HG03439 (cell line): Measurements from ENCODE around the gene LEPR.

Source experiments
- ATAC-seq: cut with Tn5 transposase; IDR thresholded peaks from one replicate; pipeline ENCODE4 v1.9.1; 2021; ENCODE audit warnings: mild to moderate bottlenecking, moderate library complexity; ENCODE audit not compliant: unreplicated experiment

LEPR gene

DNA sequence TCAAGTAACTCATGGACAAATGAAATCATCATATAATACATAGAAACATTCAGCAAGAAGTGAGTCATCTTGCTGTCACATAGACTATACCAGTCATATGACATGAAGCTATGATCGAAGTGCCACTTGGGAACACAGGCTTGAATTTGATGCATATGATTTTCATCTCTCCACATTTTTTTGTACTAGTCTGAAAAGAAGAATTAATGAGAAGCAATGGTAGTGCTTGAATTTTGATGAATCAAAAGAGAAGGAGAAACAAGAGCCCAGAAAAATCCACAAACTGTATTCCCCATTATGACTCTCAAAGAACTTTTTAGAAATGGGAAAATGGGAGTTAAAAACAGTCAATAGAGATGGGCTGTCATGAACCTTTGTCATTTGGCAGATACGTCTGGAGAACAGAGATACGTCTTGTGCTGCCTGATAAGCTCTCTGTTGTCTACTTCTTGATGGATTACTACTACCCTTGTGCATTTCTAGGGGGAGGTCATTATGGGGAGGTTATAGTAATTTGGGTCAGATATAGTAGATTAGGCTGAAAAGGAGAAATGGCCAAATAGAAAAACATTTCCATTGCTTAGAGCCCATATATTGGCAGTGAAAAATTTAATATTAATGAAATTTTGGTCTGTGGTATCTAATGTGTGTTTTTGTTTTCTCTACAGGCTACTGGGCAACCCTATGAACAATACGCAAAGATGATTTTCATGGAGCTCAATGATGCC is 8.0 kb upstream of the LEPR start:
- no peak for ATAC-seq

DNA sequence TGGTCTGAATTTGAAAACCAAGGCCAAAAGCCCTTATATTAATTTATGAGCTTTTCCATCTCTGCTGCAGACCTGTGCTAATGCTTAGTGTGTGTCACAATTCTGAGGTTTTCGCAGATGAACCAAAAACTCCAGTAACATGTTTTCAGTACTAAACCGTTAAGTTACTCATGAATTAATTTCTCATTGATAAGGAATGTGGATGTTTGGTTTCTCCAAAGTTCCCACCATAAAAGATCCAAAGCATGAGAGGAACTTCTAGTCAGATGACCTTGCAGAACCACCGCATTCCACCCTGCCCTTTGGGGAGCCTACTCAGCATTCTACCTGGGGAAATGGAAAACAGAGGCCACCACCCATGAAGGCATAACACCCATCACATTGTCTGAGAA is 7.5 kb upstream of the LEPR start:
- ATAC-seq, result no peak

DNA sequence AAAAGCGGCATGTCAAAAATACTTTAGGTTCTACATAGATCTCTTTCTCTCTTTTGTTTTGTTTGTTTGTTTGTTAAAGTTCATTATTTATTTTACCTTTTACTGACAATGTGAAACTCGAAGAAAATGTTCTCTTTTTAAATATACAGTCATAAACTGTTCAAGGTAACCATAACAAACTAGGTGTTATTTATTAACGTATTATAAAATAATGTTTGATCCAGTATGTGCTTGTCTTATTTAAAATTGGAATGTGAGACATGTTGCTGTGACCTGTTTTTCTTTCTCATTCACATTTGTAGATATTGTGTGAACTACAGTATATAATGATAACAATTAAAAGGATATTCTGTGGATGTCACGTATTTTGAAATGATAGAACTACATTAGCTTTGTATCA is 5.9 kb upstream of the LEPR start:
- no peak for ATAC-seq

DNA sequence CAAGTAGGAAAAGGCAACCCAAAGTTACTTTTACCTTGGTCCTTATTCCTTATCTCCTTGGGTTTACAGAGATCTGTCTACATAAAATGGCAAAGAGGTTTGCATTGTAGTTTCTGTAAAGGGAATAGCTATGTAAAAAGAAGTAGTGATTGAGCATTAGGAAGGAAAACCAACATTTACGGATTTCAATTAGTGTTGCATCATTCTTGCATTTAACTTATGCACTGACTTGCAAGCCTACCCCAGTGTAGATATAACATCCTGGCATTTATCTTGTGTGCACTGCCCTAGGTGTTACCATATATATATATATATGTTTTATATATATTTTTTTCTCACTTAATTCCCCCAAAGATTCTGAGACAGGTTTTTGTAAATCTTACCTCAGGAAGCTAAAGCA is 3.7 kb upstream of the LEPR start:
- no peak for ATAC-seq

DNA sequence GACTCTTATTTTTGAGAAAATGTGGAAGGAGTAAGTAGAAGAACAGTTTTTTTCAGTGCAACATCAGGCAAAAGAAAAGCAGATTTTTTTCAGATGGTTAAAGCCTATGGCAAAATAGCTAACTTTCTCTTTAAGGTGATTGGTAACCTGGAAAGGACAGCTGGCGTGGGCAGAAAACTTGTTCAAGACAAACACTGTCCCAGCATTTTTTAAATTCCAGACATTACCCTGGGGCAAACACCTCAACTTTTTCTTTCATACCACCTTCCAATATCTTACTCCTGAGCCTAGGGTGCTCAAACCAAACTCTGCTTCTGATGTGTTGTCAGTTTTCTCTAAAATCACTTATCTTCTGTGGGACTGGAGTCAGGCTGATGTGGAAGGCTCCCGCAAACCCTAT is 2.7 kb upstream of the LEPR start:
- ATAC-seq, result no peak

DNA sequence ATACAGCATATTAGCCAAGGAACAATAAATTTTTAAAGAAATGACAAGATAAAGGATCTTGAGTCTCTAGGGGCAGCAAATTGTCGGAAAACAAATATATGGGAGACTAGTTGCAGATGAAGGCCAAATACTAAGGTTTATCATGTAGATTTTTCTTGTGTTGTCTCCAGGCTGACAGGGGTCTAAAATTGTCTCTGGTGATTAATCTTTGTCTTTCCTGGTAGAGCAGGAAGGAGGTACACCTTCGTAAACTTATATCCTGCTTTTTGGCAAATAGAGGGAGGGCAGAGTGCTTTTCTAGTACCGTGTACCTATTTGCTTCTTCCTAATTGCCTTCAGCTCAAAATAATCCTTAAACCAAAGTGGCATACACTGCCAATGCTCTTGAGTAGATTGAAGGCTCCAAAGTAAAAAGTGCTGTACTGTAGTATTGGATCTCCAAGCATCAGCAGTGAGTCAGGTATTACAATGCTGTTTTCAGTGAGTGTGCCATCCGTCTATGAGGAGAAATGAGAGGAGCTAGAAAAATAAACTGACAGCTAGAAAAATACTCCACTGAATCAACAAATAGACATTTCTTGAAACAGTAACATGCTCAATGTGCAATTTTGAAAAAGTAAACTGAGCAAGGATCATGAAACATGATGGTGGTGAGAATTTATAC is 1.8 kb upstream of the LEPR start:
- ATAC-seq, result no peak

DNA sequence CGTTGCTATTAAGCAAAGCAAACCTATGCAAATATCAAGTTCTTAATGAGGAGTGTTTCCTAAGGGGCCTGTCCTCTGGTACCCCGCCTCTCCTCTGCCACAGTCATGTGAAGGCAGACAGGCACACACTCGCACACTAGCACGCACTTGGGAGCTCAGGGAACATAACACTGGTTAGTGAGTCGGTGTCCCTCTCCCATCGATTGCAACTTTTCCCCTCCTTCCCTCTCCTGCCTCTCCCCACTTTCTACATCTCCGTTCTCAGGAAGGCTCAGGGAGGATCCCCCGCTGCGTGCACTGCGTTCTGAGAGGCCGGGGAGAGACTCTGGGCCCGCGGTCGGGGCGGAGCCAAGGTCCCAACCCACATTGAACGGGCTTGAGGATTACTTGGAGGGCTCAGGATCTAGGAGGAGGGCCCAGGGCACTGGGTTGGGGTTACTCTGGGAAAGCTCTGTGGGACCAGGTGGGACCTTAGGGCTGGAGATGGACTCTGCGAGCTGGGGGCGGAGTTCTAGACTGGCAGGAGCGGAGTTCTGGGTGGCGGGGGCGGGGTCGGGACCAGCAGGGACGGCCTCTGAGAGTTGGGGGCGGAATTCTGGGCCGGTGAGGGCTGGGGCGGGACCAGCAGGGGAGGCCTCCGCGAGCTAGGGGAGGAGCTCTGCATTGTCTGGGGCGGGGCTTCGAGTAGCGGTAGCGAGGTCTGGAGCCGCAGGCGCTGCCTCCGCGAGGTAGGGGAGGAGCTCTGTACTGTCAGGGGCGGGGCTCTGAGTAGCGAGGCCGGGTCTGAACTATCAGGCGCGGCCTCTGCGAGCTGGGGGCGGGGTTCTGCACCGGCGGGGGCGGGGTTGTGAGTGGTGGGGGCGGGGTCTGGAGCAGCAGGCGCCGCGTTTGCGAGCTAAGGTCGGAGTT is 533 bp upstream of the LEPR start:
- ATAC-seq, result peak; percentile 91

DNA sequence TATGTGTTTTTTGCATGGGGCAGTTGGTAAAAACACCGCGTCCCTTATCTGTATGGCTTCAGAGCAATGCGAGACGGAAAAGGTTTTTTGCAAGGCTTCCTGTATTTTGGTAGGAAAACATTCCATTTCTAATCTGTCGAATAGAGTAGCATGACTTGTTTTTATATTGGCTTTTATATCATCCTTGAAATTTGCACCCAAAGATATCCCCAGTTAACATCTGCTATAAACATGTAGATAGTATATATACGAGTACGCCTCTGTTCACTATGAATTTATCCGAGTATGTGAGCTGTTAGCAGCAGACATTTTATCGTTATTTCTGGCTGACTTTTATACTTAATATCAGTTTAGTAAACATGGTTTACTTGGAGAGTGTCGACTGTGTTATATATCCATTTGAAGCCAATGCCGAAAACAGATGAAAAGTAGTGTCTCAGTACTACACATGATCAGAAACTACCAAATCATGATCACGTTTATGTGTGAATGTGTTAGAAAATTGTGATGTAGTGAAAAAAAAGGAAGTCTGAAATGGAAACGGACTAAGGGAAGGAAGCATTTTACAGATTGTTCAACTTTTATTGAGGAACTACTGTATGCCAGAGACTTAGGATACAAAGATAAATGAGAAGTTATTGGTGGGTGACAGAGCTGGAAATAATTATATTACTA is 1.0 kb downstream of the LEPR start:
- no peak for ATAC-seq

DNA sequence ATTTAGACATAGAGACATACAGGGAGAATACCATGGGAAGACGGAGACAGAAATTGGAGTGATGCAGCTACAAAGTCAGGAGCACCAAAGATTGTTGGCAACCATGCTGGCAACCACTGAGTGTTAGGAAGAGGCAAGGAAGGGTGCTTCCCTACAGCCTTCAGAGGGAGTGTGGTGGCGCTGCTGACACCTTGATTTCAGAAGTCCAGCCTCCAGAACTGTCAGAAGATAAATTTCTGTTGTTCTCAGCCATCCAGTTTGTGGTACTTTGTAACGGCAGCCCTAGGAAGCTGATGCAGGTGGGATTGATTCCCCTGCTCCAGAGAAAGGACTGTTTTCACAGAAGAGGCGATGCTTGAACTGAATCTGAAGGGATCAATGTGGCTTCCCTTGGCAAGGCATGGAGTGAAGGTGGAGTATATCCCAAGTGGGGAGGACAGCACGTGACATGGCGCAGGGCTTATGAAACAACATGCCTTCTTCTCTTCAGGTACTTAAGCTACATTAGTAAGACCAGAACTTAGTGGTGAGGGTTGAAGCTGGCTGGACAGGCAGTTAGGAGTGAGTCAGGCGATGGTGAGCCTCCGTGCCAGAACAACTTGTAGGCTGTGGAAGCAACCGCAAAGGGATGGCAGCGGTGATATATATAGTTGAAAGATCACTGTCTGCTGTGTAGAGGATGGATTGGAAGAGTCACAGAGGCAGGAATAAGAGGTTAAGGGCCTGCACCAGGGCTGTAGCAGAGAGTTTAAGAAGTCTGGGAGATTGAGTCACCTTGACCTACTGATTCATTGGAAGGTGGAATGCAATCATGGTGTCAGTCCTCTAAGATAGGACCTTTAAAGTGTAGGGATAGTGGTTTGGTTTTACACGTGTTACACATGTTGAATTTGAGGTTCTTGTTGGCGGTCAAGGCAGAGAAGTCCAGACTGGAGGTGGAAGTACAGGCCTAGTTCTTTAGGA is 2.1 kb downstream of the LEPR start:
- no peak for ATAC-seq

DNA sequence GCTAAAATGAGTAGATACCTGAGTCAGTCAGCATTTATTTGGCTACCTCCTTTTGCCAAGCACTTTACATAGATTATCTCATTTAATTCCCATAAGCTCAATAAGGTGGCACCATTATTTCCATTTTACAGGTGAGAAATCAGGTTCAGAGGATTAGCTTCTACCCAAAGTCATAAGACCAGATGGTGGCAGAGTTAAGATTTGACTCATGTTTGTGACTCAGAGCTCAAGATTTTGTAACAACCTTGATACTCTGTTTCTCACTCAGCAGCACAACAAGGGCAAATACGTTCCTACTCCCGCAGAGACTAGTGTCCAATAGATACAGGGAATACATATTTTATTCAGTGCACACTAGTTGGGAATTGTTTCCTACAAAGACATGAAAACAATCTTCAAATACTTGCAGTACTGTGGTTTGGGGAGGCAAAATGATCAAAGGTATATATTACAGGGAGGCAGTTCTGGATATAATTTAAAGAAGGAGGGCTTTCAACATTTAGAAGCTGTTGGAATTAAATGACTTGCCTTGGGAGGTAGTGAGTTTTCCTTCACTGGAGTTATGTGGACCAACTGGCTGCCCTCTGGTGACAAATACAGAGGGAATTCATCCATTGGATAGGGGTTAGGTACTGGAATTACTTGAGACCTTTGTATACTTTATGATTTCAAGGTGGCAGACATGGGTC is 3.6 kb downstream of the LEPR start:
- ATAC-seq, result no peak

DNA sequence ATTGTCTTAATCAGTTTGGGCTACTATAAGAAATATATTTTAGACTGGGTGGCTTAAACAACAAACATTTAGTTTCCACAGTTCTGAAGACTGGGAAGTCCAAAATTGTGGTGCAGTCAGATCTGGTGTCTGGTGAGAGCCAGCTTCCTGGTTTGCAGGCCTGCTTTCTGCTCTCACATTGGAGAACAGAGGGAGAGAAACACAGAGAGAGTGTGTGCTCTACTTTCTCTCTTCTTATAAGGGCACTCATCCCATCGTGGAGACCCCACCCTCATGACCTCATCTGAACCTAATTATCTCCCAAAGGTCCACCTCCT is 4.1 kb downstream of the LEPR start:
- no peak for ATAC-seq

DNA sequence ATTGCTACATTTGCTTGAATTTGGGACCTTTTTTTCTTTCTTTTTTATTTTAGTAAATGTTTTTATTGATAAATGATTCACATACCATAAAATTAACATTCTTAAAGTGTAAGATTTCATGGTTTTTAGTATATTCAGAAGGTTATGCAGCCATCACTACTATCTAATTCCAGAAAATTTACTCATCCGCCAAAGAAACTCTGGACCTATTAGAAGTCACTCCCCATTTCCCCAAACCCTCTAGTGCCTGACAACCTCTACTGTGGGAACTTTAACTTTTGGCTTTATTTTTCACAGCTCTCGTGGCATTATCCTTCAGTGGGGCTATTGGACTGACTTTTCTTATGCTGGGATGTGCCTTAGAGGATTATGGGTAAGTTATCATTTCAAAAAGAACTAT is 4.5 kb downstream of the LEPR start:
- ATAC-seq, result no peak

DNA sequence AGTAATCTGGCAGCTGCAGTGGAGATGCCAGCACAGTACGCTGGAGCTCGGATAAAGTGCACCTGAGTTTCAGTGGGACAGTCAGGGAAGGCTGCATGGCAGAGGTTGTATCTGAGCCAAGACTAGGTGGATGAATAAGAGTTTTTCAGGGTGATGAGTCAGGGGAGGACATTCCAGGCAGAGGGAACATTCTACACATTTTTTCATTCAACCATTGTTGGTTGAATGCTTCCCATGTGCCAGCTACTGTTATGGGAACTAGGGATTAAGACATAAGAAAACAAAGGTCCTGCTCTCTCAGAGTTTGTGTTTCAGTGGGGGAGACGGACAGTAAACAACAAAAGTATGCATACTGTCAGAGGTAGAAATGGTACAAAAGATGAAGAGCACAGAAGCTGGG is 5.2 kb downstream of the LEPR start:
- no peak for ATAC-seq

DNA sequence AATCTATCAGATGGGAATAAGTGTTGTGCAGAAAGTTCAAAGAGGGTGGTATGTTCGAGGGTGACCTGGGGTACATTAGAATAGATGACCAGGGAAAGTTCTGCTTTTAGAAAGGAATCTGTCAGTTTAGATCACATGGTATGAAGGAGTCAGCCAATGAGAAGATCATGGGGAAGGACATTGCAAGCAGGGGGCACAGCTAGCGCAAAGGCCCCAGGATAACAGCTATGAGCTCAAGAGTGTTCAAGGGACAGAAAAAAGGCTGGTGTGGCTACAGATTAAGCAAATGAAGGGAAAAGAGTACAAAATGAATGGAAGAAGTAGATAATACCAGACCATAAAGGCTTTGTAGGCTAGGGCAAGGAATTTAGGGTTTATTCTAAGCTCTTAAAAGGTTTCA is 8.6 kb downstream of the LEPR start:
- no peak for ATAC-seq

DNA sequence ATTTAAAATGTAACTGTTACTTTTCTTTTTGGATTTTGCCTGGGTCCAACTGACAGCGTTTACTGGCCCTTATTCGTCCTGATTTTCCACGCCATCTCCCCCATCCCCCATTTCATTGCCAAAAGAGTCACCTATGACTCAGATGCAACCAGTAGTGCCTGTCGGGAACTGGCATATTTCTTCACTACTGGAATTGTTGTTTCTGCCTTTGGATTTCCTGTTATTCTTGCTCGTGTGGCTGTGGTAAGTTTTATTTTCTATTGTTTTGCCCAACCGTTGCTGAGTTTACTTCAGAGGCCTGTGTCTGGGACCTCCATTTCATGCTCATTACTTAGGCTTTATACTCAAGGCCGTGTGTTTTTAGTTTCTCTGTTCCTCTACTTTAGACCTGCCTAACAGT is 9.3 kb downstream of the LEPR start:
- no peak for ATAC-seq

DNA sequence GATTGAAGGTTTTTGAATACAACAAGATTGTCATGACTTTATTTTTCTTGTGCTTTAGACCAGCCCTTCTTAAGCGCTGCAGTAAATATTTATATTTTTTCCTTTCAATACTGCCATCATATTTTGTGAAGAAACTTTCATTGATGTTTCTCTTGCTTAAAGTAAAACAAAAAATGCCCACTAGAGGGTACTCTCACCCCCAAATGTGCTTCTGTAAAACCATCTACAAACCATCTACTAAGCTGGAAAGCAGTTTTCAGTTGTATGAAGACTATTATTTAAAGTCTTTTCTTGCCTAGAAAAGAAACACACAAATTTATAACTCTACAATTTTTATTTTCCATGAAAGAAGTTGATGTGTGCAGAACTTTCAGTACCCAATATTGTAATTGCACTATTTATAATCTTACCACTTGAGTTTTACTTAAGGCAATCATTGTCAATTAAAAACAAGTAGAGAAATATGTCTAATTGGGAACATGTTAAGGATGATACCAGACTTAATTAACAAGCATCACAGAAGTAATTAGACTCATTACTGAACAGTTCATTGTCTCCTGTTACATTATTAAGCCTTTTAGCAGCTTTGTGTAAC is 10.7 kb downstream of the LEPR start:
- ATAC-seq, result no peak

DNA sequence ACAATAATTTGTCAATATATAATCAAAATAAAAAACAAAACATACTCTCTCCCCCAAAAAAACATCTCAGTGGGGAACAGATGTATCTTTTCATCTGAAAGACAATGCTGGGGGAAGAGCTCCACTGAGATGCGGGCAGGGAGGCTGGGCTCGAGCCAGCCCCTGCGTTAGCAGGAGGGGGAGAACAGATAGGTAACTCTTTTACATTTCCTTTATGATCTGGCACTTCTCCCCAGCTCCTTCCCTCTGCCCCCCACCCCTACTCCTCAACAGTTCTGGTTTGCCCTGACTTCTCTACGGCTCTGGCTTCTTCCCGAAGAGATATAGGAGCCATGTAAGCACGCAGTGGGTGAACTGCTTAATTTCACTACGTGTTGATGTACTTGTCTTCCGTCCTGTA is 12.4 kb downstream of the LEPR start:
- ATAC-seq, result no peak

DNA sequence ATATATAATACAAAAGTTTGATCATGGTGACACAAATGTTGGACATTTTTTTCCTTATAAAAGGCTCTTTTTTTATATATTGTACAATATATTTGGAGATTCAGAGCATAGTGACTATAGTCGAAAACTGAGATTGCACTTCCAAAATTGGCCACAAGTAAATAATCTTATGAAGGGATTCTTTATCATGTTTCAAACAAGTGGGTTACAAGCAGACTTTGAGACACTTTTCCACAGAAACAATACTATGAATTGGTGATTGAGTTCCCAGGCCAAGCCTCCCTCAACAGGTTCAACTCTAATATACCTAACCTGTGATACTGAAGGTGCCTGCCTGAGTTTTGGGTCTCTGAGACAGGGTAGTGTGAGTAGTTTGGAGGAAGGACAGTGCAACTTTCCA is 13.8 kb downstream of the LEPR start:
- ATAC-seq, result no peak

DNA sequence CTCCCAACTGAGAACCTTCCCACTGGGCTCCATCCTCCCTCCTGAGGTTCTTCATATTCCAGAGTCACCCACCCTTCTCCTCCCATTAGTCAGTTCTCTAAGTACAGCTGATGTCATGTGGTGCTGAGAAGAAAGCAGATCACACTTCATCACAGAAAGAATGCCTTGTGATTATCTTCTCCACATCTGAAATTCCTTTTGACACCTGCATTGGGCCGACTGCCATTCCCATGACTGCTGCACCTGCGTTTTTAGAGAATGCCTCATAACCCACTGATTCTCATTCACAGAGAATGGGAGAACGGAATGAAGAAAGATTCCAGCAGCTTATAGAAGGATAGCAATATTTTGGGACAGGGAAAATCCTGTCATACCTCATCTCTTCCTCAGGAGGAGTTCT is 14.3 kb downstream of the LEPR start:
- no peak for ATAC-seq
